GM12878 (cell line): ENCODE results near the gene ENTREP1. TPM values are rescaled to one million over a fixed set of nuclear protein-coding genes. Genes with fewer than 3 reads are reported as not detected.

ENCODE experiments used
- ATAC-seq: fragments of 200-7000 bp; cut with Tn5 transposase; 3 replicates; pipeline ENCODE4 v1.9.1; 2020; ENCODE audit warnings: mild to moderate bottlenecking, moderate library complexity
- BruUV-seq: library from RNA; stranded (reverse); fragments of 400-500 nt; replicated peaks from 2 replicates; lab custom pipeline; 2021; lab: Mats Ljungman, UMichigan
- CTCF ChIA-PET: fragments of 300-600 bp; sonication (Branson Sonifier 250); formaldehyde crosslinking; extraction: SDS; loops from one replicate; lab custom pipeline; 2021; ENCODE audit warnings: inconsistent platforms; lab: Yijun Ruan, JAX
- POLR2A ChIA-PET: fragments of 350-600 bp; formaldehyde crosslinking; extraction: SDS; loops from one replicate; lab custom pipeline; 2021; ENCODE audit warnings: inconsistent platforms; lab: Charles Lee
- RAD21 ChIA-PET: fragments of 300-600 bp; sonication (Branson Sonifier 250); formaldehyde crosslinking; loops from one replicate; lab custom pipeline; 2023; ENCODE audit warnings: antibody characterized with exemption; ENCODE audit not compliant: unreplicated experiment; lab: Charles Lee
- SMC1A ChIA-PET: fragments of 300-600 bp; sonication (Branson Sonifier 250); formaldehyde crosslinking; loops from one replicate; lab custom pipeline; 2023; ENCODE audit not compliant: unreplicated experiment, uncharacterized antibody; lab: Charles Lee
- DNase-seq: peaks from one replicate; pipeline ENCODE4 v3.0.0-alpha.2; 2011; ENCODE audit warnings: low read depth, low spot score
- FAIRE-seq: peaks from 3 replicates; lab custom pipeline; 2011; peaks lifted over from hg19 to GRCh38; lab: Jason Lieb, UNC
- H2AFZ ChIP-seq: 2 replicates; pipeline ENCODE4 v1.6.0; 2011; ENCODE audit warnings: low read depth, low read length, control low read depth; ENCODE audit not compliant: control insufficient read depth
- H3K27ac ChIP-seq: 2 replicates; pipeline ENCODE4 v1.5.1; 2011; ENCODE audit warnings: control low read depth; ENCODE audit not compliant: control insufficient read depth, insufficient read depth
- H3K27me3 ChIP-seq, 2 experiments: replicated peaks in 1 of 2; 2 replicates each; pipeline versions ENCODE4 v1.6.0 to v1.6.1; 2011; ENCODE audit warnings: low read length in 1 of 2; ENCODE audit not compliant: control insufficient read depth in 2 of 2, insufficient read depth in 2 of 2
- H3K36me3 ChIP-seq, 2 experiments: 2 replicates each; pipeline ENCODE4 v1.5.1; 2011; ENCODE audit warnings: low read length in 1 of 2; ENCODE audit not compliant: control insufficient read depth in 2 of 2, insufficient read depth in 2 of 2
- H3K4me1 ChIP-seq: 2 replicates; pipeline ENCODE4 v1.6.1; 2011; ENCODE audit warnings: mild to moderate bottlenecking, low read length, moderate library complexity, mixed read lengths; ENCODE audit not compliant: control insufficient read depth, insufficient read depth
- H3K4me2 ChIP-seq: 2 replicates; pipeline ENCODE4 v1.6.0; 2011; ENCODE audit warnings: control low read depth; ENCODE audit not compliant: control insufficient read depth, insufficient read depth
- H3K4me3 ChIP-seq: fragments of 200-600 bp; sonication (generic); 2 replicates; pipeline ENCODE4 v1.5.1; 2016
- H3K79me2 ChIP-seq: 2 replicates; pipeline ENCODE4 v1.6.0; 2011; ENCODE audit warnings: low read length; ENCODE audit not compliant: control insufficient read depth, insufficient read depth
- H3K9ac ChIP-seq: 2 replicates; pipeline ENCODE4 v1.8.0; 2011; ENCODE audit warnings: low read length, control low read depth, mixed read lengths; ENCODE audit not compliant: control insufficient read depth, insufficient read depth
- H3K9me3 ChIP-seq: replicated peaks from 3 replicates; pipeline ENCODE4 v1.5.1; 2011; ENCODE audit warnings: mild to moderate bottlenecking, low read length; ENCODE audit not compliant: control insufficient read depth, insufficient read depth
- H4K20me1 ChIP-seq: 2 replicates; pipeline ENCODE4 v1.6.0; 2011; ENCODE audit not compliant: control insufficient read depth, insufficient read depth
- BCL11A ChIP-seq: IDR thresholded peaks from 2 replicates; pipeline ENCODE4 v1.6.1; 2011; ENCODE audit warnings: low read depth, low read length
- CHD1 ChIP-seq: IDR thresholded peaks from 2 replicates; pipeline ENCODE4 v1.6.1; 2012; ENCODE audit warnings: low read depth, low read length, improper control_type of control experiment
- DPF2 ChIP-seq: fragments of 450-650 bp; IDR thresholded peaks from 2 replicates; pipeline ENCODE4 v1.6.1; 2017; ENCODE audit warnings: mild to moderate bottlenecking
- SPI1 ChIP-seq: IDR thresholded peaks from 2 replicates; pipeline ENCODE4 v1.6.1; 2011; ENCODE audit warnings: low read depth, mild to moderate bottlenecking, low read length, moderate library complexity, borderline replicate concordance; ENCODE audit not compliant: insufficient read depth
- STAT3 ChIP-seq: IDR thresholded peaks from 2 replicates; pipeline ENCODE4 v1.6.1; 2011; ENCODE audit warnings: low read depth, low read length, improper control_type of control experiment
- TAF1 ChIP-seq: IDR thresholded peaks from 2 replicates; pipeline ENCODE4 v1.6.1; 2011; ENCODE audit warnings: mild to moderate bottlenecking, low read depth, low read length, borderline replicate concordance
- TARDBP ChIP-seq: IDR thresholded peaks from 2 replicates; pipeline ENCODE4 v1.6.1; 2016; ENCODE audit warnings: borderline replicate concordance
- YBX1 ChIP-seq: fragments of 450-650 bp; IDR thresholded peaks from 2 replicates; pipeline ENCODE4 v1.6.1; 2016; ENCODE audit warnings: antibody characterized with exemption
- WGBS: methylation state at CpG from one replicate; pipeline ENCODE4 v1.1.6; 2016; ENCODE audit warnings: low lambda C conversion rate; ENCODE audit not compliant: insufficient replicate concordance, insufficient coverage; ENCODE audit errors: missing lambda C conversion rate; 5-methylcytosine and 5-hydroxymethylcytosine counted together
- in situ Hi-C: fragments of 300-500 bp; cut with MboI; formaldehyde crosslinking; loops from 9 replicates; pipeline ENCODE4 v1.14.3; 2018; ENCODE audit warnings: mixed read lengths
- intact Hi-C: fragments of 100-400 bp; cut with micrococcal nuclease; formaldehyde crosslinking; loops from one replicate; pipeline ENCODE4 v1.14.2; 2022; ENCODE audit not compliant: unreplicated experiment
- polyA plus RNA-seq, 11 experiments: library from polyadenylated mRNA; depleted of rRNA in 4 of 11; unstranded in 6 of 11; stranded (reverse) in 5 of 11; fragments of >200 nt; fragmentation: Nextera tagmentation in 4 of 11; fragmentation: Illumina TruSeq in 1 of 11; extraction: Ambion mirVana in 4 of 11; extraction: Trizol in 1 of 11; gene quantifications; 1 replicate in 1 of 11; 2 replicates in 10 of 11; pipeline versions ENCODE4 v1.2.1 to v1.2.3, GENCODE V29; 2011 to 2016; ENCODE audit warnings: inconsistent platforms in 2 of 11, missing spikeins in 2 of 11, low read depth in 1 of 11
- total RNA-seq, 4 experiments: library from RNA; depleted of rRNA in 3 of 4; stranded (reverse); fragments of >200 nt in 3 of 4; fragmentation: Illumina TruSeq in 1 of 4; extraction: Trizol in 1 of 4; gene quantifications; 2 replicates each; pipeline versions ENCODE4 v1.2.1 to v1.2.3, GENCODE V29; 2013 to 2021
- TF ChIP-seq, protein P1 (sequence below): fragments of 450-650 bp; IDR thresholded peaks from 2 replicates; pipeline ENCODE4 v1.6.1; 2014; ENCODE audit warnings: mild to moderate bottlenecking
- TF ChIP-seq, protein P2 (sequence below): IDR thresholded peaks from 2 replicates; pipeline ENCODE4 v1.6.1; 2011; ENCODE audit warnings: mild to moderate bottlenecking, low read depth, low read length, moderate library complexity; ENCODE audit not compliant: insufficient replicate concordance
- TF ChIP-seq, protein P3 (sequence below): fragments of 450-650 bp; IDR thresholded peaks from 2 replicates; pipeline ENCODE4 v1.6.1; 2017; ENCODE audit warnings: mild to moderate bottlenecking
- TF ChIP-seq, protein P4 (sequence below): fragments of 450-650 bp; IDR thresholded peaks from 2 replicates; pipeline ENCODE4 v1.6.1; 2018; ENCODE audit warnings: borderline replicate concordance, mild to moderate bottlenecking; ENCODE audit not compliant: partially characterized antibody
- TF ChIP-seq, protein P5 (sequence below): fragments of 450-650 bp; IDR thresholded peaks from 2 replicates; pipeline ENCODE4 v1.6.1; 2017; ENCODE audit warnings: mild to moderate bottlenecking, moderate library complexity

Gene ENTREP1
- total and polyA plus RNA-seq, 10 of the 15 experiments (the other 5 are each of a cell fraction or from before 2014, with no cell fraction given), result not detected

DNA sequence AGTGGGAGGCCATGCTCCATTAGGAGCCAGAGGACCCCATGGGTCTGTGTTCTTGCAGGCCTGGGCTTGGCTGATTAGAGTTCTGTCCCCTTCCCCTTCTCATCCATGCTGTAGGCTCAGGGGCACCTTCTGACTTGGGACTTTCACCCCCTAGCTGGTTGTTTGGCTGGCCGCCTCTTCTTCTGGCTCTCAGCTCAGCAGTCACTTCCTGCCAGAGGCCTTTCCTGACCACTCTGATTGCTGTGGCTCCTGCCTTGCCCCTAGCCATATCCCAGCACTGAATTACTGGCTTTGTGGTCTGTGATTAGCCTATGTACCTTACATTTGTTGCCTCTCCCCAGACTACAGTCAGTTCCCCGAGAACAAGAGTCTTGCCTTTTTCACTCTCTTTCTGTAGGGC lies 14.6 kb downstream of the ENTREP1 start:
- no peak overlapping the region for H2AFZ ChIP-seq
- TF ChIP-seq SPI1, result no peak
- TF ChIP-seq DPF2, result no peak
- TF ChIP-seq TAF1, result no peak
- no peak for TF ChIP-seq CHD1
- no peak for TF ChIP-seq BCL11A
- TF ChIP-seq YBX1, result no peak
- TF ChIP-seq, protein P1, sequence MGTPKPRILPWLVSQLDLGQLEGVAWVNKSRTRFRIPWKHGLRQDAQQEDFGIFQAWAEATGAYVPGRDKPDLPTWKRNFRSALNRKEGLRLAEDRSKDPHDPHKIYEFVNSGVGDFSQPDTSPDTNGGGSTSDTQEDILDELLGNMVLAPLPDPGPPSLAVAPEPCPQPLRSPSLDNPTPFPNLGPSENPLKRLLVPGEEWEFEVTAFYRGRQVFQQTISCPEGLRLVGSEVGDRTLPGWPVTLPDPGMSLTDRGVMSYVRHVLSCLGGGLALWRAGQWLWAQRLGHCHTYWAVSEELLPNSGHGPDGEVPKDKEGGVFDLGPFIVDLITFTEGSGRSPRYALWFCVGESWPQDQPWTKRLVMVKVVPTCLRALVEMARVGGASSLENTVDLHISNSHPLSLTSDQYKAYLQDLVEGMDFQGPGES, result no peak
- TF ChIP-seq, protein P2, sequence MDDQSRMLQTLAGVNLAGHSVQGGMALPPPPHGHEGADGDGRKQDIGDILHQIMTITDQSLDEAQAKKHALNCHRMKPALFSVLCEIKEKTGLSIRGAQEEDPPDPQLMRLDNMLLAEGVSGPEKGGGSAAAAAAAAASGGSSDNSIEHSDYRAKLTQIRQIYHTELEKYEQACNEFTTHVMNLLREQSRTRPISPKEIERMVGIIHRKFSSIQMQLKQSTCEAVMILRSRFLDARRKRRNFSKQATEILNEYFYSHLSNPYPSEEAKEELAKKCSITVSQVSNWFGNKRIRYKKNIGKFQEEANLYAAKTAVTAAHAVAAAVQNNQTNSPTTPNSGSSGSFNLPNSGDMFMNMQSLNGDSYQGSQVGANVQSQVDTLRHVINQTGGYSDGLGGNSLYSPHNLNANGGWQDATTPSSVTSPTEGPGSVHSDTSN, result no peak
- TF ChIP-seq, protein P3, sequence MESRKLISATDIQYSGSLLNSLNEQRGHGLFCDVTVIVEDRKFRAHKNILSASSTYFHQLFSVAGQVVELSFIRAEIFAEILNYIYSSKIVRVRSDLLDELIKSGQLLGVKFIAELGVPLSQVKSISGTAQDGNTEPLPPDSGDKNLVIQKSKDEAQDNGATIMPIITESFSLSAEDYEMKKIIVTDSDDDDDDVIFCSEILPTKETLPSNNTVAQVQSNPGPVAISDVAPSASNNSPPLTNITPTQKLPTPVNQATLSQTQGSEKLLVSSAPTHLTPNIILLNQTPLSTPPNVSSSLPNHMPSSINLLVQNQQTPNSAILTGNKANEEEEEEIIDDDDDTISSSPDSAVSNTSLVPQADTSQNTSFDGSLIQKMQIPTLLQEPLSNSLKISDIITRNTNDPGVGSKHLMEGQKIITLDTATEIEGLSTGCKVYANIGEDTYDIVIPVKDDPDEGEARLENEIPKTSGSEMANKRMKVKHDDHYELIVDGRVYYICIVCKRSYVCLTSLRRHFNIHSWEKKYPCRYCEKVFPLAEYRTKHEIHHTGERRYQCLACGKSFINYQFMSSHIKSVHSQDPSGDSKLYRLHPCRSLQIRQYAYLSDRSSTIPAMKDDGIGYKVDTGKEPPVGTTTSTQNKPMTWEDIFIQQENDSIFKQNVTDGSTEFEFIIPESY, result no peak
- TF ChIP-seq, protein P4, sequence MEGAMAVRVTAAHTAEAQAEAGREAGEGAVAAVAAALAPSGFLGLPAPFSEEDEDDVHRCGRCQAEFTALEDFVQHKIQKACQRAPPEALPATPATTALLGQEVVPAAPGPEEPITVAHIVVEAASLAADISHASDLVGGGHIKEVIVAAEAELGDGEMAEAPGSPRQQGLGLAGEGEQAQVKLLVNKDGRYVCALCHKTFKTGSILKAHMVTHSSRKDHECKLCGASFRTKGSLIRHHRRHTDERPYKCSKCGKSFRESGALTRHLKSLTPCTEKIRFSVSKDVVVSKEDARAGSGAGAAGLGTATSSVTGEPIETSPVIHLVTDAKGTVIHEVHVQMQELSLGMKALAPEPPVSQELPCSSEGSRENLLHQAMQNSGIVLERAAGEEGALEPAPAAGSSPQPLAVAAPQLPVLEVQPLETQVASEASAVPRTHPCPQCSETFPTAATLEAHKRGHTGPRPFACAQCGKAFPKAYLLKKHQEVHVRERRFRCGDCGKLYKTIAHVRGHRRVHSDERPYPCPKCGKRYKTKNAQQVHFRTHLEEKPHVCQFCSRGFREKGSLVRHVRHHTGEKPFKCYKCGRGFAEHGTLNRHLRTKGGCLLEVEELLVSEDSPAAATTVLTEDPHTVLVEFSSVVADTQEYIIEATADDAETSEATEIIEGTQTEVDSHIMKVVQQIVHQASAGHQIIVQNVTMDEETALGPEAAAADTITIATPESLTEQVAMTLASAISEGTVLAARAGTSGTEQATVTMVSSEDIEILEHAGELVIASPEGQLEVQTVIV, result no peak
- no peak for TF ChIP-seq STAT3
- TF ChIP-seq, protein P5, sequence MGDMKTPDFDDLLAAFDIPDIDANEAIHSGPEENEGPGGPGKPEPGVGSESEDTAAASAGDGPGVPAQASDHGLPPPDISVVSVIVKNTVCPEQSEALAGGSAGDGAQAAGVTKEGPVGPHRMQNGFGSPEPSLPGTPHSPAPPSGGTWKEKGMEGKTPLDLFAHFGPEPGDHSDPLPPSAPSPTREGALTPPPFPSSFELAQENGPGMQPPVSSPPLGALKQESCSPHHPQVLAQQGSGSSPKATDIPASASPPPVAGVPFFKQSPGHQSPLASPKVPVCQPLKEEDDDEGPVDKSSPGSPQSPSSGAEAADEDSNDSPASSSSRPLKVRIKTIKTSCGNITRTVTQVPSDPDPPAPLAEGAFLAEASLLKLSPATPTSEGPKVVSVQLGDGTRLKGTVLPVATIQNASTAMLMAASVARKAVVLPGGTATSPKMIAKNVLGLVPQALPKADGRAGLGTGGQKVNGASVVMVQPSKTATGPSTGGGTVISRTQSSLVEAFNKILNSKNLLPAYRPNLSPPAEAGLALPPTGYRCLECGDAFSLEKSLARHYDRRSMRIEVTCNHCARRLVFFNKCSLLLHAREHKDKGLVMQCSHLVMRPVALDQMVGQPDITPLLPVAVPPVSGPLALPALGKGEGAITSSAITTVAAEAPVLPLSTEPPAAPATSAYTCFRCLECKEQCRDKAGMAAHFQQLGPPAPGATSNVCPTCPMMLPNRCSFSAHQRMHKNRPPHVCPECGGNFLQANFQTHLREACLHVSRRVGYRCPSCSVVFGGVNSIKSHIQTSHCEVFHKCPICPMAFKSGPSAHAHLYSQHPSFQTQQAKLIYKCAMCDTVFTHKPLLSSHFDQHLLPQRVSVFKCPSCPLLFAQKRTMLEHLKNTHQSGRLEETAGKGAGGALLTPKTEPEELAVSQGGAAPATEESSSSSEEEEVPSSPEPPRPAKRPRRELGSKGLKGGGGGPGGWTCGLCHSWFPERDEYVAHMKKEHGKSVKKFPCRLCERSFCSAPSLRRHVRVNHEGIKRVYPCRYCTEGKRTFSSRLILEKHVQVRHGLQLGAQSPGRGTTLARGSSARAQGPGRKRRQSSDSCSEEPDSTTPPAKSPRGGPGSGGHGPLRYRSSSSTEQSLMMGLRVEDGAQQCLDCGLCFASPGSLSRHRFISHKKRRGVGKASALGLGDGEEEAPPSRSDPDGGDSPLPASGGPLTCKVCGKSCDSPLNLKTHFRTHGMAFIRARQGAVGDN, result no peak
- TF ChIP-seq TARDBP, result no peak

More for the DNA sequence above, 14.6 kb downstream of the ENTREP1 start:
- Histone ChIP-seq H3K9ac (no peak overlapping the region), H3K9me3 (no peaks in the 10 kb centered on the region), H3K4me3 (no peak overlapping the region), H3K4me1 (no peaks in the 10 kb centered on the region), H3K79me2 (no peaks in the 10 kb centered on the region), H3K27ac (no peak overlapping the region), H3K36me3 (no peaks in the 10 kb centered on the region), H4K20me1 (no peaks in the 10 kb centered on the region), H3K27me3 (no peaks in the 10 kb centered on the region), H3K4me2 (no peak overlapping the region)
- ATAC-seq (no peak), FAIRE-seq (no peak), DNase-seq (no peak)
- CTCF ChIA-PET, result no interaction called here
- POLR2A ChIA-PET, result no interaction called here
- BruUV-seq, result no TSS peak
- RAD21 ChIA-PET, result no interaction called here
- SMC1A ChIA-PET, result no interaction called here
- intact Hi-C loops (no loop called here), in situ Hi-C loops (no loop called here)
- WGBS, result 92% methylated on average over 2 of the region's 2 CpGs
